Measurements from ENCODE around the gene BACE1-AS.
A peak's percentile ranks its signal among the peaks of the same experiment; 100 is the strongest.

- no peak for TF ChIP-seq CTCF (IDR thresholded peaks at IDR 0.05)
- peak; percentile 97 for TF ChIP-seq SIN3A (IDR thresholded peaks at IDR 0.05; ENCODE audit: borderline replicate concordance, insufficient read depth, low read depth, low read length)
- no peak for TF ChIP-seq REST (IDR thresholded peaks at IDR 0.05; ENCODE audit: insufficient read depth in 1 of 2, low read depth in 2 of 2, low read length in 1 of 2)
- peak; percentile 77 for TF ChIP-seq POLR2AphosphoS5 (IDR thresholded peaks at IDR 0.05; ENCODE audit: low read depth, low read length)
Measured at GRCh38 chr11:117327567-117328374, 36.6 kb downstream of the BACE1-AS start, which contains the start of gene CEP164.
